ENCODE measurements around the gene MPDU1.

The MPDU1 gene

GRCh38 chr17:7579834-7580603, 3.6 kb upstream of the MPDU1 start:
- CTCF ChIA-PET = interaction anchor here (1.0 to 3.1 kb wide), 5 partner anchors 10 to 65 kb away, joined by 3 to 21 read pairs (median 6); partner anchors contain the start of gene SOX15
- Histone ChIP-seq H3K27me3 (replicated peaks in 2 of 5; ENCODE audit: control insufficient read depth in 4 of 5, insufficient read depth in 5 of 5, low read length in 4 of 5) (no peaks in the 10 kb centered on the region), H3K9me3 (ENCODE audit: control extremely low read depth in 1 of 5, control insufficient read depth in 4 of 5, insufficient read depth in 2 of 5, low read depth in 1 of 5, low read length in 4 of 5) (no peaks in the 10 kb centered on the region), H3K4me1 (ENCODE audit: control extremely low read depth in 1 of 4, control insufficient read depth in 4 of 4, insufficient read depth in 4 of 4, low read length in 3 of 4) (peaks cover 7 to 90% (median 76%) of the 10 kb centered on the region in 4 experiments), H3K36me3 (ENCODE audit: control insufficient read depth in 4 of 4, insufficient read depth in 4 of 4, low read length in 3 of 4) (peaks cover 17 to 45% (median 36%) of the 10 kb centered on the region in 4 experiments), H3K4me3 (ENCODE audit: control insufficient read depth in 1 of 7, extremely low read depth in 1 of 7, insufficient read depth in 4 of 7, low read depth in 2 of 7, low read length in 6 of 7) (peak overlapping the region in 4 of 7 experiments; percentile 26 to 39 (median 33)), H3K27ac (ENCODE audit: insufficient read depth in 1 of 2, low read depth in 1 of 2, low read length in 2 of 2, poor library complexity in 1 of 2, severe bottlenecking in 2 of 2) (peak overlapping the region in 1 of 2 experiments; percentile 73)
- peak in 2 of 3 donors; percentile 62 to 66 for DNase-seq
- WGBS (ENCODE audit: insufficient coverage) = 100% methylated on average over 2 of the region's 12 CpGs
- POLR2A ChIA-PET = interaction anchor here (0.6 to 1.3 kb wide), 5 partner anchors 9 to 1063 kb away, joined by 3 to 4 read pairs (median 3); no protein-coding TSS in a partner anchor

- H3K4me3 ChIP-seq (ENCODE audit: control insufficient read depth in 1 of 7, extremely low read depth in 1 of 7, insufficient read depth in 4 of 7, low read depth in 2 of 7, low read length in 6 of 7) = peak overlapping the region in 3 of 7 experiments; percentile 28 to 40 (median 37)
- H3K36me3 ChIP-seq (ENCODE audit: control insufficient read depth in 4 of 4, insufficient read depth in 4 of 4, low read length in 3 of 4) = peaks cover 10 to 38% (median 28%) of the 10 kb centered on the region in 4 experiments
- peak in 2 of 3 donors; percentile 59 to 66 for DNase-seq
- H3K27me3 ChIP-seq (replicated peaks in 2 of 5; ENCODE audit: control insufficient read depth in 4 of 5, insufficient read depth in 5 of 5, low read length in 4 of 5) = no peaks in the 10 kb centered on the region
- peaks cover 4 to 89% (median 75%) of the 10 kb centered on the region in 4 experiments for H3K4me1 ChIP-seq (ENCODE audit: control extremely low read depth in 1 of 4, control insufficient read depth in 4 of 4, insufficient read depth in 4 of 4, low read length in 3 of 4)
- 81% methylated on average over 15 of the region's 23 CpGs for WGBS (ENCODE audit: insufficient coverage)
- POLR2A ChIA-PET = interaction anchor here (0.6 to 1.3 kb wide), 2 partner anchors 262 to 1062 kb away, joined by 3 to 4 read pairs; no protein-coding TSS in a partner anchor
- no peaks in the 10 kb centered on the region for H3K9me3 ChIP-seq (ENCODE audit: control extremely low read depth in 1 of 5, control insufficient read depth in 4 of 5, insufficient read depth in 2 of 5, low read depth in 1 of 5, low read length in 4 of 5)
- CTCF ChIA-PET = interaction anchor here (1.0 to 3.1 kb wide), 5 partner anchors 9 to 66 kb away, joined by 3 to 21 read pairs (median 6); partner anchors contain the start of gene SOX15
- H3K27ac ChIP-seq (ENCODE audit: insufficient read depth in 1 of 2, low read depth in 1 of 2, low read length in 2 of 2, poor library complexity in 1 of 2, severe bottlenecking in 2 of 2) = peak overlapping the region in 1 of 2 experiments; percentile 43
Observed at GRCh38 chr17:7580604-7581575, 2.8 kb upstream of the MPDU1 start.

GRCh38 chr17:7582396-7583252, 1.0 kb upstream of the MPDU1 start:
- peaks cover 4 to 75% (median 68%) of the 10 kb centered on the region in 4 experiments for H3K4me1 ChIP-seq (ENCODE audit: control extremely low read depth in 1 of 4, control insufficient read depth in 4 of 4, insufficient read depth in 4 of 4, low read length in 3 of 4)
- ChIA-PET CTCF (interaction anchor here (0.8 to 4.9 kb wide), 4 partner anchors 16 to 105 kb away, joined by 3 to 31 read pairs (median 12); partner anchors contain the start of genes SENP3, TP53 and WRAP53), POLR2A (interaction anchor here (0.6 to 2.8 kb wide), 4 partner anchors 9 to 110 kb away, joined by 3 to 40 read pairs (median 4); no protein-coding TSS in a partner anchor)
- no peaks in the 10 kb centered on the region for H3K27me3 ChIP-seq (replicated peaks in 2 of 5; ENCODE audit: control insufficient read depth in 4 of 5, insufficient read depth in 5 of 5, low read length in 4 of 5)
- WGBS (ENCODE audit: insufficient coverage) = 90% methylated on average over 28 of the region's 36 CpGs
- H3K27ac ChIP-seq (ENCODE audit: insufficient read depth in 1 of 2, low read depth in 1 of 2, low read length in 2 of 2, poor library complexity in 1 of 2, severe bottlenecking in 2 of 2) = peak overlapping the region in 1 of 2 experiments; percentile 99
- H3K4me3 ChIP-seq (ENCODE audit: control insufficient read depth in 1 of 7, extremely low read depth in 1 of 7, insufficient read depth in 4 of 7, low read depth in 2 of 7, low read length in 6 of 7) = peak overlapping the region in 6 of 7 experiments; percentile 19 to 98 (median 81)
- H3K9me3 ChIP-seq (ENCODE audit: control extremely low read depth in 1 of 5, control insufficient read depth in 4 of 5, insufficient read depth in 2 of 5, low read depth in 1 of 5, low read length in 4 of 5) = no peaks in the 10 kb centered on the region
- no peak for DNase-seq
- peaks cover 4 to 36% (median 20%) of the 10 kb centered on the region in 4 experiments for H3K36me3 ChIP-seq (ENCODE audit: control insufficient read depth in 4 of 4, insufficient read depth in 4 of 4, low read length in 3 of 4)

GRCh38 chr17:7586673-7587419, 3.2 kb downstream of the MPDU1 start:
- ChIA-PET POLR2A (interaction anchor here (0.6 kb wide), 1 partner anchor 146 kb away, joined by 5 read pairs; no protein-coding TSS in a partner anchor), CTCF (interaction anchor here (0.9 to 7.6 kb wide), 8 partner anchors 11 to 150 kb away, joined by 3 to 58 read pairs (median 4); partner anchors contain the start of gene SENP3)
- Histone ChIP-seq H3K9me3 (ENCODE audit: control extremely low read depth in 1 of 5, control insufficient read depth in 4 of 5, insufficient read depth in 2 of 5, low read depth in 1 of 5, low read length in 4 of 5) (no peaks in the 10 kb centered on the region), H3K4me1 (ENCODE audit: control extremely low read depth in 1 of 4, control insufficient read depth in 4 of 4, insufficient read depth in 4 of 4, low read length in 3 of 4) (peaks cover 1 to 49% (median 37%) of the 10 kb centered on the region in 4 experiments), H3K4me3 (ENCODE audit: control insufficient read depth in 1 of 7, extremely low read depth in 1 of 7, insufficient read depth in 4 of 7, low read depth in 2 of 7, low read length in 6 of 7) (no peak overlapping the region), H3K36me3 (ENCODE audit: control insufficient read depth in 4 of 4, insufficient read depth in 4 of 4, low read length in 3 of 4) (peaks cover 8 to 58% (median 31%) of the 10 kb centered on the region in 4 experiments), H3K27ac (ENCODE audit: insufficient read depth in 1 of 2, low read depth in 1 of 2, low read length in 2 of 2, poor library complexity in 1 of 2, severe bottlenecking in 2 of 2) (peak overlapping the region in 1 of 2 experiments; percentile 34), H3K27me3 (replicated peaks in 2 of 5; ENCODE audit: control insufficient read depth in 4 of 5, insufficient read depth in 5 of 5, low read length in 4 of 5) (no peaks in the 10 kb centered on the region)
- 91% methylated on average over 6 of the region's 9 CpGs for WGBS (ENCODE audit: insufficient coverage)
- DNase-seq = no peak

- Histone ChIP-seq H3K27me3 (replicated peaks in 2 of 5; ENCODE audit: control insufficient read depth in 4 of 5, insufficient read depth in 5 of 5, low read length in 4 of 5) (no peaks in the 10 kb centered on the region), H3K4me3 (ENCODE audit: control insufficient read depth in 1 of 7, extremely low read depth in 1 of 7, insufficient read depth in 4 of 7, low read depth in 2 of 7, low read length in 6 of 7) (no peak overlapping the region), H3K9me3 (ENCODE audit: control extremely low read depth in 1 of 5, control insufficient read depth in 4 of 5, insufficient read depth in 2 of 5, low read depth in 1 of 5, low read length in 4 of 5) (no peaks in the 10 kb centered on the region), H3K4me1 (ENCODE audit: control extremely low read depth in 1 of 4, control insufficient read depth in 4 of 4, insufficient read depth in 4 of 4, low read length in 3 of 4) (peaks cover 1 to 41% (median 30%) of the 10 kb centered on the region in 4 experiments), H3K36me3 (ENCODE audit: control insufficient read depth in 4 of 4, insufficient read depth in 4 of 4, low read length in 3 of 4) (peaks cover 12 to 65% (median 37%) of the 10 kb centered on the region in 4 experiments), H3K27ac (ENCODE audit: insufficient read depth in 1 of 2, low read depth in 1 of 2, low read length in 2 of 2, poor library complexity in 1 of 2, severe bottlenecking in 2 of 2) (peak overlapping the region in 1 of 2 experiments; percentile 34)
- ChIA-PET POLR2A (interaction anchor here (0.6 kb wide), 1 partner anchor 146 kb away, joined by 5 read pairs; no protein-coding TSS in a partner anchor), CTCF (interaction anchor here (1.0 to 7.6 kb wide), 7 partner anchors 12 to 100 kb away, joined by 3 to 58 read pairs (median 5); partner anchors contain the start of genes SENP3 and TP53)
- 75% methylated on average over 9 of the region's 12 CpGs for WGBS (ENCODE audit: insufficient coverage)
- no peak for DNase-seq
Observed at GRCh38 chr17:7587420-7588151, 3.9 kb downstream of the MPDU1 start.

All from common myeloid progenitor, CD34-positive (primary cell).